ENCODE results near the gene GSTM5. TPM values are rescaled to one million over a fixed set of nuclear protein-coding genes. Genes with fewer than 3 reads are reported as not detected.

The GSTM5 gene
- total and polyA plus RNA-seq, 2 of the 13 experiments (the other 11 are each of a cell fraction or from before 2014, with no cell fraction given): not detected

GRCh38 chr1:109739738-109740614 is 27.9 kb downstream of the GSTM5 start (continued):
- TF ChIP-seq ZBTB40 (IDR thresholded peaks at IDR 0.05): no peak
- peak; percentile 55 for TF ChIP-seq ZBTB40 (CRISPR knock-in tag; IDR thresholded peaks at IDR 0.05)
- peak; percentile 63 for TF ChIP-seq ATF7-NPFF (CRISPR knock-in tag; IDR thresholded peaks at IDR 0.05; ENCODE audit: low read depth)
- TF ChIP-seq CSRNP2 (CRISPR knock-in tag; conservative IDR thresholded peaks at IDR 0.05; ENCODE audit: low read depth): no peak
- TF ChIP-seq ZNF773 (CRISPR knock-in tag; IDR thresholded peaks at IDR 0.05; ENCODE audit: borderline replicate concordance): no peak
- TF ChIP-seq IRF1 (CRISPR knock-in tag; IDR thresholded peaks at IDR 0.05; ENCODE audit: low read depth): no peak
- TF ChIP-seq YY1 (IDR thresholded peaks at IDR 0.05; ENCODE audit: insufficient read depth, insufficient replicate concordance, low read depth, low read length): peak; percentile 60
- TF ChIP-seq KAT8 (CRISPR knock-in tag; IDR thresholded peaks at IDR 0.05): peak; percentile 51; the same call in 1 of the 2 replicates
- TF ChIP-seq ELK4 (CRISPR knock-in tag; IDR thresholded peaks at IDR 0.05; ENCODE audit: borderline replicate concordance): no peak
- 0 out of 2 replicates have a peak, but pooled peaks have one; percentile 62 for TF ChIP-seq ZNF510 (CRISPR knock-in tag; IDR thresholded peaks at IDR 0.05; ENCODE audit: low read depth)
- no peak for TF ChIP-seq ADNP (CRISPR knock-in tag; IDR thresholded peaks at IDR 0.05)
- no peak for TF ChIP-seq EP300 (IDR thresholded peaks at IDR 0.05; ENCODE audit: low read depth in 2 of 2, low read length in 2 of 2)
- TF ChIP-seq EP300 (CRISPR knock-in tag; IDR thresholded peaks at IDR 0.05; ENCODE audit: borderline replicate concordance): no peak
- TF ChIP-seq SMARCE1 (IDR thresholded peaks at IDR 0.05; ENCODE audit: borderline replicate concordance): no peak
- no peak; the same call in 1 of the 2 replicates for TF ChIP-seq CREM (IDR thresholded peaks at IDR 0.05)
- no peak for TF ChIP-seq CREM (CRISPR knock-in tag; IDR thresholded peaks at IDR 0.05)
- TF ChIP-seq KLF11 (CRISPR knock-in tag; IDR thresholded peaks at IDR 0.05): 0 out of 2 replicates have a peak, but pooled peaks have one; percentile 33

Measured in HepG2 (cell line).